Esophagus muscularis mucosa (tissue), 4 donors: ENCODE measurements around the gene PTTG1. TPM values are rescaled to one million over a fixed set of nuclear protein-coding genes. Genes with fewer than 3 reads are reported as not detected.

Experiments
- DNase-seq: peaks from one replicate; pipeline ENCODE4 v3.0.0-alpha.2; 2017; ENCODE audit errors: extremely low spot score
- H3K27ac ChIP-seq, 4 donors: fragments of 200-600 bp; sonication (generic); replicated peaks in 1 of 4; 1 replicate in 3 of 4; 2 replicates in 1 of 4; pipeline ENCODE4 v1.5.1; 2016 to 2019; ENCODE audit warnings: mild to moderate bottlenecking in 1 of 4
- H3K27me3 ChIP-seq, 4 donors: fragments of 200-600 bp; sonication (generic); one replicate each; pipeline versions ENCODE4 v1.5.1 to v1.6.0; 2016 to 2019
- H3K36me3 ChIP-seq, 4 donors: fragments of 200-600 bp; sonication (generic); one replicate each; pipeline ENCODE4 v1.5.1; 2016 to 2019
- H3K4me1 ChIP-seq, 4 donors: fragments of 200-600 bp; sonication (generic); one replicate each; pipeline ENCODE4 v1.5.1; 2016 to 2019
- H3K4me3 ChIP-seq, 4 donors: fragments of 200-600 bp; sonication (generic); 1 replicate in 2 of 4; 2 replicates in 2 of 4; pipeline ENCODE4 v1.5.1; 2016 to 2019; ENCODE audit warnings: mild to moderate bottlenecking in 4 of 4, moderate library complexity in 1 of 4
- H3K9me3 ChIP-seq, 4 donors: fragments of 200-600 bp; sonication (generic); 1 replicate in 3 of 4; 2 replicates in 1 of 4; pipeline ENCODE4 v1.5.1; 2016 to 2019
- CTCF ChIP-seq, 3 experiments: fragments of 200-600 bp in 2 of 3; fragments of 450-650 bp in 1 of 3; sonication (generic) in 2 of 3; IDR thresholded peaks; one replicate each; pipeline ENCODE4 v1.5.1; 2017 to 2019; ENCODE audit warnings: antibody characterized with exemption in 3 of 3, mild to moderate bottlenecking in 2 of 3, moderate library complexity in 1 of 3
- EP300 ChIP-seq: sonication (generic); formaldehyde crosslinking; IDR thresholded peaks from one replicate; pipeline ENCODE4 v1.6.1; 2017; ENCODE audit warnings: antibody characterized with exemption
- POLR2A ChIP-seq: fragments of 450-650 bp; IDR thresholded peaks from one replicate; pipeline ENCODE4 v1.6.1; 2017; ENCODE audit warnings: antibody characterized with exemption, moderate library complexity, mild to moderate bottlenecking, low read depth
- POLR2AphosphoS5 ChIP-seq, 2 donors: sonication (generic); formaldehyde crosslinking; IDR thresholded peaks; one replicate each; pipeline ENCODE4 v1.6.1; 2017; ENCODE audit warnings: antibody characterized with exemption in 2 of 2
- WGBS: methylation state at CpG from one replicate; pipeline ENCODE4 v1.1.5; 2018; 5-methylcytosine and 5-hydroxymethylcytosine counted together
- intact Hi-C: fragments of 100-400 bp; cut with DNase I; formaldehyde crosslinking; loops from one replicate; pipeline ENCODE4 v1.15.1; 2023
- total RNA-seq, 4 donors: library from RNA; depleted of rRNA; stranded (reverse); fragments of >200 nt; gene quantifications; one replicate each; pipeline versions ENCODE4 v1.1.0 to v1.2.1, GENCODE V29; 2016

Gene PTTG1
- total RNA-seq, 4 donors from 2014 or later: 2.6 to 6.3 (median 5.5) TPM; not detected in 1

- no peaks in the 10 kb centered on the region for H3K27me3 ChIP-seq
- intact Hi-C loops: no loop called here
- H3K27ac ChIP-seq: no peak overlapping the region
- peaks cover 0 to 11% (median 4%) of the 10 kb centered on the region in 4 donors for H3K4me1 ChIP-seq
- no peaks in the 10 kb centered on the region for H3K36me3 ChIP-seq
- H3K4me3 ChIP-seq: no peak overlapping the region
- H3K9me3 ChIP-seq: no peaks in the 10 kb centered on the region
- TF ChIP-seq EP300: no peak
- 81% methylated on average over 2 of the region's 2 CpGs for WGBS
- DNase-seq: no peak
These were observed 43.3 kb upstream of the PTTG1 start for GRCh38 chr5:160378330-160378729.

- TF ChIP-seq CTCF (IDR thresholded peaks at IDR 0.05) (no peak), POLR2AphosphoS5 (IDR thresholded peaks at IDR 0.05) (no peak), POLR2A (no peak), EP300 (no peak)
These were observed 42.1 kb upstream of the PTTG1 start for GRCh38 chr5:160379511-160379910.

GRCh38 chr5:160380041-160380440 lies 41.6 kb upstream of the PTTG1 start:
- TF ChIP-seq POLR2AphosphoS5 (IDR thresholded peaks at IDR 0.05) (no peak), EP300 (no peak), POLR2A (no peak), CTCF (IDR thresholded peaks at IDR 0.05) (no peak)
- Histone ChIP-seq H3K4me3 (no peak overlapping the region), H3K36me3 (no peaks in the 10 kb centered on the region), H3K4me1 (peaks cover 0 to 11% (median 4%) of the 10 kb centered on the region in 4 donors), H3K27me3 (no peaks in the 10 kb centered on the region), H3K9me3 (no peaks in the 10 kb centered on the region), H3K27ac (no peak overlapping the region)
- intact Hi-C loops: no loop called here
- WGBS: 71% methylated on average over 2 of the region's 2 CpGs
- no peak for DNase-seq

More at GRCh38 chr5:160379511-160379910, 42.1 kb upstream of the PTTG1 start:
- DNase-seq: no peak
- Histone ChIP-seq H3K9me3 (no peaks in the 10 kb centered on the region), H3K4me1 (peaks cover 0 to 11% (median 4%) of the 10 kb centered on the region in 4 donors), H3K27ac (no peak overlapping the region), H3K4me3 (no peak overlapping the region), H3K36me3 (no peaks in the 10 kb centered on the region), H3K27me3 (no peaks in the 10 kb centered on the region)
- 60% methylated on average over 4 of the region's 4 CpGs for WGBS
- intact Hi-C loops: no loop called here

GRCh38 chr5:160382346-160382745 lies 39.3 kb upstream of the PTTG1 start:
- Histone ChIP-seq H3K4me3 (no peak overlapping the region), H3K36me3 (no peaks in the 10 kb centered on the region), H3K9me3 (peaks cover 0 to 8% (median 2%) of the 10 kb centered on the region in 4 donors), H3K27me3 (no peaks in the 10 kb centered on the region), H3K27ac (no peak overlapping the region), H3K4me1 (peaks cover 0 to 11% (median 4%) of the 10 kb centered on the region in 4 donors)
- no peak for TF ChIP-seq POLR2A
- TF ChIP-seq CTCF (IDR thresholded peaks at IDR 0.05): no peak
- TF ChIP-seq POLR2AphosphoS5 (IDR thresholded peaks at IDR 0.05): no peak
- TF ChIP-seq EP300: no peak
- no peak for DNase-seq
- 65% methylated on average over 3 of the region's 3 CpGs for WGBS
- intact Hi-C loops: no loop called here

- H3K4me3 ChIP-seq: no peak overlapping the region
- intact Hi-C loops: no loop called here
- H3K27ac ChIP-seq: no peak overlapping the region
- TF ChIP-seq CTCF (IDR thresholded peaks at IDR 0.05) (no peak), EP300 (no peak), POLR2AphosphoS5 (IDR thresholded peaks at IDR 0.05) (no peak), POLR2A (no peak)
- H3K4me1 ChIP-seq: peaks cover 0 to 4% (median under 1%) of the 10 kb centered on the region in 4 donors
- no peaks in the 10 kb centered on the region for H3K27me3 ChIP-seq
- 100% methylated on average over 1 of the region's 1 CpG for WGBS
- DNase-seq: no peak
- H3K9me3 ChIP-seq: peaks cover 0 to 15% (median 3%) of the 10 kb centered on the region in 4 donors
- no peaks in the 10 kb centered on the region for H3K36me3 ChIP-seq
These were observed 37.0 kb upstream of the PTTG1 start for GRCh38 chr5:160384681-160385080.
